ENCODE measurements around the gene COL4A1.

Gene COL4A1

GRCh38 chr13:110307767-110308655, 1.1 kb upstream of the COL4A1 start:
- DNase-seq (ENCODE audit: low read depth): no peak
- no peak overlapping the region for H3K4me3 ChIP-seq (ENCODE audit: low read depth, low read length)
- TF ChIP-seq CTCF (IDR thresholded peaks at IDR 0.05; ENCODE audit: insufficient read depth, low read depth, low read length, missing control alignments): no peak

DNA sequence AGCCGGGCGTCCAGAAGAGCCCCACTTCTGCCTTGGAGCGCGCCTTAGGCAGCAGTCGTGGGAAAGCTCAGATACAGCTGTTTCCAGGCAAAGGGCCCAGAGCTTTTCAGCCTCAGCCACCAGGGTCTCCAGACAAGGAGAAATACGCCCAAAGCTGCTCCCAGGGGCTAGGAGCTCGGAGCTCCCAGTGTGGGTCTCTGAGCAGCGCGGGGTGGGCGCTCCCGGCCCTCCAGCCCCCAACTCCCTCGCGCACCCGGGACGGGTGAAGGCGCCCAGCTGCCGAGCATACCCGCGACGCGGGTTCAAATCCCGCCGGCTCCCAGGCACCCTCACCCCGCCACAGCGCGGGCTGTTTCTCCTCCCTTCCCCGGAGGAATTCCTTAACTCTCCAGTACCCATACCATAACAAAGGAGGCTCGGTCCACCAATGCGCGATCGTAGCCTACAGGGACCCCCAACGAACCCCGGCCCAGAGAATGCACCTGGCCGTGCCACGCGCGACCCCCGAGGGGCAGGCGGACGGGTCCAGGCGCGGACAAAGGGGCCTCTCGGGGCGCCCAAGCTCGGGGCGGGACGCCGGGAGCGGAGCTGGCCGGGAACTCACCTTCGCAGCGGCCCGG, 507 bp downstream of the COL4A1 start:
- no peak overlapping the region for H3K4me3 ChIP-seq (ENCODE audit: low read depth, low read length)
- DNase-seq (ENCODE audit: low read depth): no peak
- TF ChIP-seq CTCF (IDR thresholded peaks at IDR 0.05; ENCODE audit: insufficient read depth, low read depth, low read length, missing control alignments): no peak

GRCh38 chr13:110305949-110306339, 1.0 kb downstream of the COL4A1 start:
- no peak for TF ChIP-seq CTCF (IDR thresholded peaks at IDR 0.05; ENCODE audit: insufficient read depth, low read depth, low read length, missing control alignments)
- no peak overlapping the region for H3K4me3 ChIP-seq (ENCODE audit: low read depth, low read length)
- DNase-seq (ENCODE audit: low read depth): no peak

DNA sequence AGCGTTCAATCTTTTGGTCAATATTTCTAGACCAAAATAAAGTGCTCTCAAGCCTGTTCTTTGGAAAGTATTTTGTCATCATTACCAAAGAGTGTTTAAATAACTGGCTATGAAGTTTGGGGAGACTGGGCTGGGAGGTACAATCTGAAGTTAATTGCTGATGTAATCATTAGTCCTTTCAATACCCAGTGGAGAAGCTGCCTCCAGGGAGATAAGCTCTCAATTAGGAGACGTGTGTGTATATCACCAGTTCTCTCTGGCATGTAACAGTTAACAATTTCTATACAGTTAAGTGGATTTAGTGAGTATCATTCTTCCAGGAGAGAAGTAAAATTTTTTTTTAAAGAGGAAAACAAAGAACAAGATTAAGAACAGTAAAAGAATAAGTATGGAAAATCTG, 1.4 kb downstream of the COL4A1 start:
- no peak for DNase-seq (ENCODE audit: low read depth)
- TF ChIP-seq CTCF (IDR thresholded peaks at IDR 0.05; ENCODE audit: insufficient read depth, low read depth, low read length, missing control alignments): no peak
- H3K4me3 ChIP-seq (ENCODE audit: low read depth, low read length): no peak overlapping the region

- TF ChIP-seq CTCF (IDR thresholded peaks at IDR 0.05; ENCODE audit: insufficient read depth, low read depth, low read length, missing control alignments): no peak
- DNase-seq (ENCODE audit: low read depth): no peak
- H3K4me3 ChIP-seq (ENCODE audit: low read depth, low read length): no peak overlapping the region
Observed at GRCh38 chr13:110305001-110305400, 2.0 kb downstream of the COL4A1 start.

- no peak for TF ChIP-seq CTCF (IDR thresholded peaks at IDR 0.05; ENCODE audit: insufficient read depth, low read depth, low read length, missing control alignments)
- no peak overlapping the region for H3K4me3 ChIP-seq (ENCODE audit: low read depth, low read length)
- DNase-seq (ENCODE audit: low read depth): no peak
Observed at GRCh38 chr13:110304256-110304655, 2.7 kb downstream of the COL4A1 start.
